ENCODE results near the gene NKAIN4.

DNA sequence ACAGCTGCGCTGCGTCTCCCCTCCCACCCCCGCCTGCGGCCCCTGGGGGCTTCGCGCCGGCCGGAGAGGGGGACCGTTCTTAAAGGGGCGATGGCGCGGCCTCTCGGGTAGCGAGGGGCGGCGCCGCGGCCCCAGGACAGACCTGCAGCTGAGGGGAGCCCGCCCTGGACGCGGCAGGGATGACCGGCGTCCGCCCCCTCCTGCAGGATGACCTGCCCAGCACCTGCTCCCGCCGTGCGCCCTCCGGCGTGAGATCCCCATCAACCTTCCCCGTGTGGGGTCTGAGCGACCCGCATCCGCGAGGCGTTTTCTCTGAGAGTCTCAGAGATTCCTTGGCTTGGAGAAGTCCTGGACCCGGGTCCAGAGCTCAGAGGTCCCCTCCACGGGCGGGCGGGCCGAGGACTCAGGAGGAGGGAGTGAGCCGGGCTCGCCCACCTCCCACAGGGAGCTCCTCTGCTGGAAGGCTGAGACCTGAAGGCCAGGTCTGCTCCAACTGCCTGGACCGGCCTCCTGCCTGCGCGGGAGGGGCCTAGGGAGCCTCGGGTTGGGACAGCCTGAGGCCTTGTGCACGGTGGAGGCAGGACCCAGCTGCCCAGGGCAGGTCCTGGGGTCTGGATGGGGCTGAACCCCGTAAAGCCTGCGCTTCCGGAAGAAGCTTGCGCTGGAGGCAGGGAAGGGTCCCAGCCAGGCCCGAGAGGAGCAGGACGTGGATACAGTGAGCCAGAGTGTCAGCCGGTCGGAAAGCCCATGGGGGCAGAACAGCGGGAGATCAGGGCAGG is 532 bp upstream of the NKAIN4 start:
- TF ChIP-seq, protein P1, sequence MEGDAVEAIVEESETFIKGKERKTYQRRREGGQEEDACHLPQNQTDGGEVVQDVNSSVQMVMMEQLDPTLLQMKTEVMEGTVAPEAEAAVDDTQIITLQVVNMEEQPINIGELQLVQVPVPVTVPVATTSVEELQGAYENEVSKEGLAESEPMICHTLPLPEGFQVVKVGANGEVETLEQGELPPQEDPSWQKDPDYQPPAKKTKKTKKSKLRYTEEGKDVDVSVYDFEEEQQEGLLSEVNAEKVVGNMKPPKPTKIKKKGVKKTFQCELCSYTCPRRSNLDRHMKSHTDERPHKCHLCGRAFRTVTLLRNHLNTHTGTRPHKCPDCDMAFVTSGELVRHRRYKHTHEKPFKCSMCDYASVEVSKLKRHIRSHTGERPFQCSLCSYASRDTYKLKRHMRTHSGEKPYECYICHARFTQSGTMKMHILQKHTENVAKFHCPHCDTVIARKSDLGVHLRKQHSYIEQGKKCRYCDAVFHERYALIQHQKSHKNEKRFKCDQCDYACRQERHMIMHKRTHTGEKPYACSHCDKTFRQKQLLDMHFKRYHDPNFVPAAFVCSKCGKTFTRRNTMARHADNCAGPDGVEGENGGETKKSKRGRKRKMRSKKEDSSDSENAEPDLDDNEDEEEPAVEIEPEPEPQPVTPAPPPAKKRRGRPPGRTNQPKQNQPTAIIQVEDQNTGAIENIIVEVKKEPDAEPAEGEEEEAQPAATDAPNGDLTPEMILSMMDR (IDR thresholded peaks at IDR 0.05), result no peak
- no peak for TF ChIP-seq POLR2A (IDR thresholded peaks at IDR 0.05)
